ENCODE results near the gene LCN6.
A peak's percentile ranks its signal among the peaks of the same experiment; 100 is the strongest.
"Not testable (repeated sequence)": the region's sequence is repeated elsewhere in the genome, so short reads cannot be mapped to it uniquely, and the experiment has no call there.

LCN6 gene

DNA sequence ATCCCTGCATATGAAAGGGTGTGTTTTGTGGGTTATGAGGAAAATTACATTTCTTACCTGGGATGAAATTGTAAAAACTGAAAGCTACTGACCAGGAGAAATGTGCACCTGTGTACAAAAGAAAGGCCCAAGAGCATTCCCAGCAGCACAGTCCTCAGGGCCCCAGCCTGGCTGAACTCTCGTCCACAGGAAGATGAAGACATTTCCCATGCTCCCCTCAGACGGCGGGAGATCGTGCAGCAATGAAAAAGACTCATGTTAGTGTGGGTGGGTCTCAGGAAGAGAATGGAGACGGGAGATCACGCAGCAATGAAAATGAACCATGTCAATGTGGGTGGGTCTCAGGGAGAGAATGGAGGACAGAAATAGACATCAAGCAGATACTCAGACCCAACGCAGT, 28.6 kb upstream of the LCN6 start:
- FAIRE-seq (no peak), DNase-seq (ENCODE audit: insufficient read length, low spot score) (no peak)

DNA sequence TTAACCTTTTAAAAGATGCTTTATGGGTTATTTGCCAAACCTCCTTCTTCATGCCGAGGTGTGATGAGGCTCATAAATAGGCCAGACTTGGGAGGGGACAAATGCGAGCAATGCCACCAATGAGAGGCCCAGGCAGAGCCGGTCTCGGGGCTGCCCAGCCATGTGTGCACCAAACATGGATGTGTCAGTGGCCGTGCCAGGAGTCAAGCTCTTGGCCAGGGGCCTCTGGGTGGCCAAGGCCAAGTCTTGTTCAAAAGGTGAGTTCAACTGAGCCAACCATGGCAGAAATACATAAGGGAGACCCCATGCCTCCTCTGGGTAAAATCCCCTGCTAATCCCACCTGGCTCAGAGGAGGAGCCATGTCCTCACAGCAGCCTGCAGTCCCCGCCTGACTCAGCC, 26.9 kb upstream of the LCN6 start:
- FAIRE-seq (no peak), DNase-seq (ENCODE audit: insufficient read length, low spot score) (no peak)
- TF ChIP-seq, protein P1, sequence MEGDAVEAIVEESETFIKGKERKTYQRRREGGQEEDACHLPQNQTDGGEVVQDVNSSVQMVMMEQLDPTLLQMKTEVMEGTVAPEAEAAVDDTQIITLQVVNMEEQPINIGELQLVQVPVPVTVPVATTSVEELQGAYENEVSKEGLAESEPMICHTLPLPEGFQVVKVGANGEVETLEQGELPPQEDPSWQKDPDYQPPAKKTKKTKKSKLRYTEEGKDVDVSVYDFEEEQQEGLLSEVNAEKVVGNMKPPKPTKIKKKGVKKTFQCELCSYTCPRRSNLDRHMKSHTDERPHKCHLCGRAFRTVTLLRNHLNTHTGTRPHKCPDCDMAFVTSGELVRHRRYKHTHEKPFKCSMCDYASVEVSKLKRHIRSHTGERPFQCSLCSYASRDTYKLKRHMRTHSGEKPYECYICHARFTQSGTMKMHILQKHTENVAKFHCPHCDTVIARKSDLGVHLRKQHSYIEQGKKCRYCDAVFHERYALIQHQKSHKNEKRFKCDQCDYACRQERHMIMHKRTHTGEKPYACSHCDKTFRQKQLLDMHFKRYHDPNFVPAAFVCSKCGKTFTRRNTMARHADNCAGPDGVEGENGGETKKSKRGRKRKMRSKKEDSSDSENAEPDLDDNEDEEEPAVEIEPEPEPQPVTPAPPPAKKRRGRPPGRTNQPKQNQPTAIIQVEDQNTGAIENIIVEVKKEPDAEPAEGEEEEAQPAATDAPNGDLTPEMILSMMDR (IDR thresholded peaks at IDR 0.05; ENCODE audit: insufficient read depth, missing control alignments), result no peak

More for the DNA sequence above, 28.6 kb upstream of the LCN6 start:
- TF ChIP-seq, protein P1 (IDR thresholded peaks at IDR 0.05; ENCODE audit: insufficient read depth, missing control alignments), result no peak

- TF ChIP-seq, protein P1 (IDR thresholded peaks at IDR 0.05; ENCODE audit: insufficient read depth, missing control alignments), result no peak
- no peak for DNase-seq (ENCODE audit: insufficient read length, low spot score)
- FAIRE-seq, result no peak
These were observed 26.2 kb upstream of the LCN6 start for GRCh38 chr9:136774416-136775045.

- DNase-seq (ENCODE audit: insufficient read length, low spot score), result no peak
- no peak for FAIRE-seq
- TF ChIP-seq, protein P1 (IDR thresholded peaks at IDR 0.05; ENCODE audit: insufficient read depth, missing control alignments), result no peak
These were observed 25.2 kb upstream of the LCN6 start for GRCh38 chr9:136773386-136774044.

DNA sequence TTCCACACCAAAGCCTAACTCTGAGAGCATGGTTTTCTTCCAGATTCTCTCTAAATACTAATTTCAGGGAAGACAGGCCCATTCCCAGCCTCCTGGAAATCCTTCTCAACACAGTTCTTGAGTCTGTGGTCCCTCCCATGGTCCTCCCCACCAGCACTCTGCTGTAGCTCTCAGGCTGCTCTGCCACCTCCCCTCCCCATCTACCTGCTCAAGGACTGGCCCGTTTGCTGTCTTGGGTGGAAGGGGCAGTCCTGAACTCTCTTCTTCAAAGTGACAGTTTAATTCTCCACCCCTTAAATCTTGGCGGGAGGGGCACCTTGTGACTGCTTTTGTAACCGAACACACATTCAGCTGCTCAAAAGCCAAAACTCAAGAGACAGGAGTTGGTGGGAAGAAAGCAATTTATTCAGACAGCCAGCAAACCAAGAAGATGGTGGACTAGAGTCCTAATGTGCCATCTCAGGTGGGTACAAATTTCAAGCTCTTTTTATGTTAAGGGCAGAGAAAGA, 23.6 kb upstream of the LCN6 start:
- FAIRE-seq, result no peak
- TF ChIP-seq, protein P1 (IDR thresholded peaks at IDR 0.05; ENCODE audit: insufficient read depth, missing control alignments), result no peak
- no peak for DNase-seq (ENCODE audit: insufficient read length, low spot score)

GRCh38 chr9:136769710-136770191, 21.4 kb upstream of the LCN6 start:
- TF ChIP-seq, protein P1 (IDR thresholded peaks at IDR 0.05; ENCODE audit: insufficient read depth, missing control alignments), result peak; percentile 58
- DNase-seq (ENCODE audit: insufficient read length, low spot score) (peak; percentile 85), FAIRE-seq (no peak)

DNA sequence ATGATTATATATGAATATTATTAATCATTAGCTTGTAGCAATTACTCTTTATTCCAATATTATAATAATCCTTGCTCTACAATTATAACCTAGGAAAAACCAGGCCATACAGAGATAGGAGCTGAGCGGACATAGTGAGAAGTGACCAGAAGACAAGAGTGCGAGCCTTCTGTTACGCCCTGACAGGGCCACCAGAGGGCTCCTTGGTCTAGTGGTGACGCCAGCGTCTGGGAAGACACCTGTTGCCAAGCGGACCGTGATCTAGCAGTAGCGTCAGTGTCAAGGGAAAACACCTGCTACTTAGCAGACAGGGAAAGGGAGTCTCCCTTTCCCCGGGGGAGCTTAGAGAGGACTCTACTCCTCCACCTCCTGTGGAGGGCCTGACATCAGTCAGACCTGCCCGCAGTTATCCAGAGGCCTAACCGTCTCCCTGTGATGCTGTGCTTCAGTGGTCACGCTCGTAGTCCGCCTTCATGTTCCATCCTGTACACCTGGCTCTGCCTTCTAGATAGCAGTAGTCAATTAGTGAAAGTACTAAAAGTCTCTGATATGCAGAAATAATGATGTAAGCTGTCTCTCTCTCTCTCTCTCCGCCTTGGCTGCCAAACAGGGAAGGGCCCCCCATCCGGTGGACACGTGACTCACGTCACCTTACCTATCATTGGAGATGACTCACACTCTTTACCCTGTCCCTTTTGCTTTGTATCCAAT, 18.2 kb upstream of the LCN6 start:
- DNase-seq (ENCODE audit: insufficient read length, low spot score); FAIRE-seq: not testable (repeated sequence)

DNA sequence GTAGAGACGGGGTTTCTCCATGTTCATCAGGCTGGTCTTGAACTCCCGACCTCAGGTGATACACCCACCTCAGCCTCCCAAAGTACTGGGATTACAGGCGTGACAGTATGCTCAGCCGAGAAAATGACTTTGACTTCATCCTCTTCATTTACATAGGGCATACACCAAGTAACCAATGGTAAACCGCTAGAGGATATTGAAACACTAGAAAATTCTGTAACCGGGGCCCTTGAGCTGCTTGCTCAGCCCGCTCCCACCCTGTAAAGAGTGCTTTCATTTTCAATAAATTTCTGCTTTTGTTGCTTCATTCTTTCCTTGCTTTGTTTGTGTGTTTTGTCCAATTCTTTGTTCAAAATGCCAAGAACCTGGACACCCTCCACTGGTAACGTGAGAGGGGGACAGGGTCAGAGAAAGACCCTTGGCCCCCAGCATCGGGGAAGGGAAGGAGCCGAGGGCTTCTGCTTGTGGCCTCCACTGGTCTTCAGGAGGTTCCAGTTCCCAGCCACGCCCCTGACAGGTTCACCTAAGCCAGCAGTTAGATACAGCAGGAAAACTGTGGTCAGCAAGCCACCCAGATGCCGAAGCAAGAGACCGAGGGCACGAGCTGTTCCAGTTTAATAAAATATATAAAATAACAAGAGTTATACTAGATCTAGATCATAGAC, 17.6 kb upstream of the LCN6 start:
- not testable (repeated sequence) for FAIRE-seq; DNase-seq (ENCODE audit: insufficient read length, low spot score)

Measured in D721Med (cell line).